ENCODE results near the gene CEP72.

CEP72 gene

DNA sequence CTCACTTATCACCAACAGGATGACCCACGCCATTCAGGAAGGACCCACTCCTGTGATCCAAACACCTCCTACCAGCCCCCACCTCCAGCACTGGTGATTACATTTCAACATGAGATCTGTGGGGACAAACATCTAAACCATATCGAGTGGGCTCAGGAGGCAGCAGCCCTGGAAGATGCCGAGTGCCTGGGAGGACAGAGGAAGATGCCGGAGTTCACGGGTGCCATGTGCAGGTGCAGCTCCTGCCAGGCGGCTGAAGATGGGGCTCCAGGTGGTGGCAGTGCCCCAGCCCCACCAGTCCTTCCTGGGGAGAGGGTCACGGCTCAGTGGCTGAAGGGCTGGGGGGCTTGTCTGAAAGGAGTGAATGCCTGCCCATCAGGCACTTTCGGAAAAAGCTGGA is 6.1 kb upstream of the CEP72 start:
- Histone ChIP-seq H3K4me1 (ENCODE audit: insufficient read depth, low read length) (peaks cover 7% of the 10 kb centered on the region), H2AFZ (ENCODE audit: low read depth, low read length) (no peak overlapping the region), H3K9ac (ENCODE audit: low read depth, low read length) (no peak overlapping the region), H3K9me3 (ENCODE audit: insufficient read depth, low read length, severe bottlenecking) (no peaks in the 10 kb centered on the region), H3K27me3 (ENCODE audit: insufficient read depth, low read length, poor library complexity) (no peaks in the 10 kb centered on the region), H3K36me3 (ENCODE audit: insufficient read depth, low read length) (no peaks in the 10 kb centered on the region), H3K4me3 (ENCODE audit: low read depth in 1 of 2, low read length in 2 of 2) (no peak overlapping the region), H3K27ac (ENCODE audit: low read length) (no peak overlapping the region), H3K79me2 (ENCODE audit: insufficient read depth, low read length) (no peaks in the 10 kb centered on the region; the same call in 1 of the 2 replicates), H4K20me1 (ENCODE audit: insufficient read depth, low read length) (peaks cover 5% of the 10 kb centered on the region; the same call in 1 of the 2 replicates), H3K4me2 (ENCODE audit: insufficient read depth, low read length) (no peak overlapping the region)
- TF ChIP-seq EZH2 (IDR thresholded peaks at IDR 0.05; ENCODE audit: borderline replicate concordance, low read depth, low read length, severe bottlenecking), result no peak
- TF ChIP-seq, protein P1, sequence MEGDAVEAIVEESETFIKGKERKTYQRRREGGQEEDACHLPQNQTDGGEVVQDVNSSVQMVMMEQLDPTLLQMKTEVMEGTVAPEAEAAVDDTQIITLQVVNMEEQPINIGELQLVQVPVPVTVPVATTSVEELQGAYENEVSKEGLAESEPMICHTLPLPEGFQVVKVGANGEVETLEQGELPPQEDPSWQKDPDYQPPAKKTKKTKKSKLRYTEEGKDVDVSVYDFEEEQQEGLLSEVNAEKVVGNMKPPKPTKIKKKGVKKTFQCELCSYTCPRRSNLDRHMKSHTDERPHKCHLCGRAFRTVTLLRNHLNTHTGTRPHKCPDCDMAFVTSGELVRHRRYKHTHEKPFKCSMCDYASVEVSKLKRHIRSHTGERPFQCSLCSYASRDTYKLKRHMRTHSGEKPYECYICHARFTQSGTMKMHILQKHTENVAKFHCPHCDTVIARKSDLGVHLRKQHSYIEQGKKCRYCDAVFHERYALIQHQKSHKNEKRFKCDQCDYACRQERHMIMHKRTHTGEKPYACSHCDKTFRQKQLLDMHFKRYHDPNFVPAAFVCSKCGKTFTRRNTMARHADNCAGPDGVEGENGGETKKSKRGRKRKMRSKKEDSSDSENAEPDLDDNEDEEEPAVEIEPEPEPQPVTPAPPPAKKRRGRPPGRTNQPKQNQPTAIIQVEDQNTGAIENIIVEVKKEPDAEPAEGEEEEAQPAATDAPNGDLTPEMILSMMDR (IDR thresholded peaks at IDR 0.05; ENCODE audit: borderline replicate concordance, extremely low read depth, low read length, poor library complexity, severe bottlenecking), result no peak
- DNase-seq (no peak), ATAC-seq (ENCODE audit: insufficient read depth, low read depth) (no peak)

DNA sequence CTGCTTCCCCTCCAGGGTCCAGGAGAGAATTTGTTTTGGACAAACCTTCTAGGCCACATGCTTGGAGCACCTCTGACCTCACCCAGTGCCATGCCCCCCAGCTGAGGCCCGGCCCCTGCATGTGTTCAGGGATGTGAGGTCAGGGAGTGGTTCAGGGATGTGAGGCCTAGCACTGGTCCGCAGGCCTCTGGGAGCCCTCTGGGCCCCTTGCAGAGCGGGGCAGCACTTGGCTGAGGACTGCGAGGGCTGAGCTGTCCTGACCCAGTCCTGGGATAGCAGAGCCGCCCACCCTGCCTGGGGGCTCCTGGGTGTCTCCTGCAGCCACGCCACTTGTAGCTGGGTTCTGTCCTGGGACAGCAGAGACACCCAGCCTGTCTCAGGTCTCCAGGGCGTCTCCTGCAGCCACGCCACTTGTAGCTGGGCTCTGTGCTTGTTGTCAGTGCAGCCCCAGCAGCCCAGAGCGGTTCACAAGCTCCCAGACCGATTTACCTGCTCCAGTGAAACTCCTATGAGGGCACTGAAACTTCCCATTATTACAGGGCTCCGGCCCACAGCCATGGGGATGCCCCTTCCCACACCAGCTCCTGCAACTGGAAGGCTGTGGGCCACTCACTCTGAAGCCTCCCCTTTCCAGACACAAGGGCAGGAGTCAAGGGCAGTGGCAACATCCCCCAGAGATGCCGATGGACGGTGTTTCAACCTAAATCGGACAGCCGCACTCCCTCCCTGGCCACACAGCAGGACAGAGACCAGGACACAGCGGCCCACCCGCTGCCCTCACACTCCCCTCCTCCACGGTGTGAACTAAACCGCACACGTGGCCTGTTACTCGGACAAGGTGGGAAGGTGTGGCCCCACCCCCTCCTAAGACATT is 5.4 kb upstream of the CEP72 start:
- Histone ChIP-seq H3K27ac (ENCODE audit: low read length) (no peak overlapping the region), H3K27me3 (ENCODE audit: insufficient read depth, low read length, poor library complexity) (no peaks in the 10 kb centered on the region), H3K4me2 (ENCODE audit: insufficient read depth, low read length) (no peak overlapping the region), H3K4me3 (ENCODE audit: low read depth in 1 of 2, low read length in 2 of 2) (no peak overlapping the region), H3K4me1 (ENCODE audit: insufficient read depth, low read length) (peaks cover 13% of the 10 kb centered on the region), H4K20me1 (ENCODE audit: insufficient read depth, low read length) (peaks cover 7% of the 10 kb centered on the region), H3K9ac (ENCODE audit: low read depth, low read length) (no peak overlapping the region), H3K79me2 (ENCODE audit: insufficient read depth, low read length) (peaks cover 3% of the 10 kb centered on the region), H3K9me3 (ENCODE audit: insufficient read depth, low read length, severe bottlenecking) (no peaks in the 10 kb centered on the region), H3K36me3 (ENCODE audit: insufficient read depth, low read length) (no peaks in the 10 kb centered on the region), H2AFZ (ENCODE audit: low read depth, low read length) (no peak overlapping the region)
- ATAC-seq (ENCODE audit: insufficient read depth, low read depth) (no peak), DNase-seq (no peak)
- TF ChIP-seq EZH2 (IDR thresholded peaks at IDR 0.05; ENCODE audit: borderline replicate concordance, low read depth, low read length, severe bottlenecking), result no peak
- TF ChIP-seq, protein P1 (IDR thresholded peaks at IDR 0.05; ENCODE audit: borderline replicate concordance, extremely low read depth, low read length, poor library complexity, severe bottlenecking), result no peak

DNA sequence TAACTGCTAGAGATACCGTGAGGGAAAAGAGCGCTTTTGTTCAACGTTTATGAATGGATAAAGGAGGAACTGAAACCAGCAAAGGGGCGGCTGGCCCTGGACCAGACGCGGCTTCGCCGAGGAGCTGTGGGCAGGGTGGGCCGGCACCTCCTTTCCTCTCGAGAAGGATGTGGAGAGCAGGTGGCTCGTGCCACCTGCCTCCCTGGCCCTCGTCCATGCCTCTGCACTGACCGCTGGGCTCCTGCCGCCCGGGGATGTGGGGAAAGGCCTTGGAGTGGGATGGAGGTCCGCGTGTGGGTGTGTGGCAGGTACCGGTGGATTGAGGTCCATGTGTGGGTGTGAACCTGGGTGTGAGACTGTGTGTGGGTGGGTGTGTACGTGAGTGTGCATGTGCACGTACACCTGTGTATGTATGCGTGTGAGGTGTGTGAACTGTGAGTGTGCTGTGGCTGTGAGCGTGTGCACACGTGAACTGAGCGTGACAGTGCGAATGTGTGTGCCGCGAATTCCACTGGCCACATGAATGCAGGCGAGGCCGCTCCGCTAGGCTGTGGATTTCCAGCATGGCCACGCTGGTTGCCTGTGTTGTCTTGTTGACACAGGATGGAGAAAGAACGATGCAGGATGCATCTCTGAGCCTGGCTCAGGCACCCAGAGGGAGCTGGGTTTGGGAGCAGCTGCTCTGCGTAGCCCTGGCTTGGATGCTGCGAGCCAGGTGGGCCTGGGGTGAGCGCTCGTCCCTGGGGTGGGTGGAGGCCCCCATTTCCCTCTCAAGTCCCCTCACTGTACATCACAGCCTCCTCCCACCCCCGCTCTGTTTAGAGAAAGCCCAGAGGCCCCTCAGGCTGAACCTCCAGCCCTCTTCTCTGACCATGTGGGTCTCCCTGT is 4.4 kb upstream of the CEP72 start:
- Histone ChIP-seq H3K9me3 (ENCODE audit: insufficient read depth, low read length, severe bottlenecking) (no peaks in the 10 kb centered on the region), H3K79me2 (ENCODE audit: insufficient read depth, low read length) (peaks cover 8% of the 10 kb centered on the region), H4K20me1 (ENCODE audit: insufficient read depth, low read length) (peaks cover 7% of the 10 kb centered on the region), H3K27ac (ENCODE audit: low read length) (no peak overlapping the region), H3K4me1 (ENCODE audit: insufficient read depth, low read length) (peaks cover 15% of the 10 kb centered on the region), H3K27me3 (ENCODE audit: insufficient read depth, low read length, poor library complexity) (no peaks in the 10 kb centered on the region), H2AFZ (ENCODE audit: low read depth, low read length) (no peak overlapping the region), H3K9ac (ENCODE audit: low read depth, low read length) (no peak overlapping the region), H3K36me3 (ENCODE audit: insufficient read depth, low read length) (no peaks in the 10 kb centered on the region), H3K4me2 (ENCODE audit: insufficient read depth, low read length) (no peak overlapping the region), H3K4me3 (ENCODE audit: low read depth in 1 of 2, low read length in 2 of 2) (no peak overlapping the region)
- DNase-seq (no peak), ATAC-seq (ENCODE audit: insufficient read depth, low read depth) (no peak)
- TF ChIP-seq EZH2 (IDR thresholded peaks at IDR 0.05; ENCODE audit: borderline replicate concordance, low read depth, low read length, severe bottlenecking), result no peak
- TF ChIP-seq, protein P1 (IDR thresholded peaks at IDR 0.05; ENCODE audit: borderline replicate concordance, extremely low read depth, low read length, poor library complexity, severe bottlenecking), result no peak
